Activated CD8-positive, alpha-beta memory T cell treated with anti-CD3 and anti-CD28 coated beads for 48 hours (primary cell): Measurements from ENCODE around the gene PECR.

ENCODE experiments used
- DNase-seq, 3 experiments: peaks; one replicate each; pipeline ENCODE4 v3.0.0-alpha.2; 2020; ENCODE audit warnings: low read depth in 2 of 3, low spot score in 2 of 3

PECR gene

GRCh38 chr2:216072473-216072872, 9.1 kb downstream of the PECR start:
- DNase-seq = no peak

- DNase-seq = no peak
These were observed 10.3 kb downstream of the PECR start for GRCh38 chr2:216071111-216071851.

- DNase-seq = no peak
These were observed 11.4 kb downstream of the PECR start for GRCh38 chr2:216070195-216070594.

- DNase-seq = no peak
These were observed 12.6 kb downstream of the PECR start for GRCh38 chr2:216069028-216069427.

GRCh38 chr2:216066230-216066629, 15.4 kb downstream of the PECR start:
- DNase-seq = no peak

GRCh38 chr2:216064665-216065064, 16.9 kb downstream of the PECR start:
- no peak for DNase-seq

- no peak for DNase-seq
These were observed 17.5 kb downstream of the PECR start for GRCh38 chr2:216064014-216064630.

GRCh38 chr2:216059233-216059834, 22.3 kb downstream of the PECR start:
- no peak for DNase-seq

- DNase-seq = peak in 2 of 3 experiments; percentile 19 to 23
These were observed 23.9 kb downstream of the PECR start for GRCh38 chr2:216057688-216058193.

- DNase-seq = no peak
These were observed 24.9 kb downstream of the PECR start for GRCh38 chr2:216056739-216057138.

- no peak for DNase-seq
These were observed 25.9 kb downstream of the PECR start for GRCh38 chr2:216055680-216056079.

- no peak for DNase-seq
These were observed 29.2 kb downstream of the PECR start for GRCh38 chr2:216052420-216052819.

GRCh38 chr2:216051350-216051749, 30.3 kb downstream of the PECR start:
- no peak for DNase-seq

GRCh38 chr2:216049452-216049851, 32.2 kb downstream of the PECR start:
- no peak for DNase-seq

- no peak for DNase-seq
These were observed 34.2 kb downstream of the PECR start for GRCh38 chr2:216047397-216047796.

GRCh38 chr2:216044883-216045486, 36.6 kb downstream of the PECR start:
- DNase-seq = no peak

- no peak for DNase-seq
These were observed 37.7 kb downstream of the PECR start for GRCh38 chr2:216043949-216044348.

- no peak for DNase-seq
These were observed 40.2 kb downstream of the PECR start for GRCh38 chr2:216041438-216041837.

GRCh38 chr2:216039918-216040317, 41.7 kb downstream of the PECR start:
- no peak for DNase-seq

- peak; percentile 43 to 75 (median 61) for DNase-seq
These were observed 47.5 kb downstream of the PECR start for GRCh38 chr2:216034065-216034464.

- DNase-seq = no peak
These were observed 48.2 kb downstream of the PECR start for GRCh38 chr2:216033403-216033802.
